ENCODE data around the gene MRGPRX3. TPM values are rescaled to one million over a fixed set of nuclear protein-coding genes. Genes with fewer than 3 reads are reported as not detected.

The MRGPRX3 gene
- total RNA-seq, 4 donors from 2014 or later: 0.38 TPM; not detected in 3

- no peak for DNase-seq (ENCODE audit: low spot score in 2 of 2)
- WGBS, 2 donors: 56 to 70% methylated on average over 5 of the region's 5 CpGs
These were observed 11.9 kb downstream of the MRGPRX3 start for GRCh38 chr11:18144243-18144642.

DNA sequence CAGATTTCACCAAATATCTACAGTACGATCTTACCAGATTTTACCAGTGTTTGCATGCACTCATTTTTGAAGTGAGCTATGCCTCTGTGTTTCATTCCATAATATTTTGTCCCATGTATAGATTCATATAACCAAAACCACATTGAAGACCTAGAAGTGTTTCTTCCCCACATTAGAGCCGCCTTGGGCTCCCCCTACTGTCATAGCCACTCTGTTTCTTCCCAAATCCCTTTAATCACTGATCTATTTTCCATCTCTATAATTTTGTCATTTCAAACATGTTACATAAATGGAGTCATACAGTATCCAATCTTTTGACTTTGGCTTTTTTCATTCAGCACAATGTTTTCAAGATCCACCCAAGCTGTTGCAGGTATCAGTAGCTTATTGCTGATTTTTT is 12.7 kb downstream of the MRGPRX3 start:
- no peak overlapping the region for H3K4me3 ChIP-seq (ENCODE audit: low read depth, poor library complexity, severe bottlenecking)
- no peak for TF ChIP-seq POLR2A (IDR thresholded peaks at IDR 0.05)
- TF ChIP-seq, protein P1, sequence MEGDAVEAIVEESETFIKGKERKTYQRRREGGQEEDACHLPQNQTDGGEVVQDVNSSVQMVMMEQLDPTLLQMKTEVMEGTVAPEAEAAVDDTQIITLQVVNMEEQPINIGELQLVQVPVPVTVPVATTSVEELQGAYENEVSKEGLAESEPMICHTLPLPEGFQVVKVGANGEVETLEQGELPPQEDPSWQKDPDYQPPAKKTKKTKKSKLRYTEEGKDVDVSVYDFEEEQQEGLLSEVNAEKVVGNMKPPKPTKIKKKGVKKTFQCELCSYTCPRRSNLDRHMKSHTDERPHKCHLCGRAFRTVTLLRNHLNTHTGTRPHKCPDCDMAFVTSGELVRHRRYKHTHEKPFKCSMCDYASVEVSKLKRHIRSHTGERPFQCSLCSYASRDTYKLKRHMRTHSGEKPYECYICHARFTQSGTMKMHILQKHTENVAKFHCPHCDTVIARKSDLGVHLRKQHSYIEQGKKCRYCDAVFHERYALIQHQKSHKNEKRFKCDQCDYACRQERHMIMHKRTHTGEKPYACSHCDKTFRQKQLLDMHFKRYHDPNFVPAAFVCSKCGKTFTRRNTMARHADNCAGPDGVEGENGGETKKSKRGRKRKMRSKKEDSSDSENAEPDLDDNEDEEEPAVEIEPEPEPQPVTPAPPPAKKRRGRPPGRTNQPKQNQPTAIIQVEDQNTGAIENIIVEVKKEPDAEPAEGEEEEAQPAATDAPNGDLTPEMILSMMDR (IDR thresholded peaks at IDR 0.05): no peak
- intact Hi-C loops (cut with DNase I; ENCODE audit: low total_unique reads): no loop called here
- 55 to 69% methylated on average over 2 of the region's 2 CpGs for WGBS, 2 donors
- no peak for DNase-seq (ENCODE audit: low spot score in 2 of 2)

More at GRCh38 chr11:18144243-18144642, 11.9 kb downstream of the MRGPRX3 start:
- TF ChIP-seq POLR2A (IDR thresholded peaks at IDR 0.05): no peak
- TF ChIP-seq, protein P1 (IDR thresholded peaks at IDR 0.05): no peak
- no peak overlapping the region for H3K4me3 ChIP-seq (ENCODE audit: low read depth, poor library complexity, severe bottlenecking)
- intact Hi-C loops (cut with DNase I; ENCODE audit: low total_unique reads): no loop called here

DNA sequence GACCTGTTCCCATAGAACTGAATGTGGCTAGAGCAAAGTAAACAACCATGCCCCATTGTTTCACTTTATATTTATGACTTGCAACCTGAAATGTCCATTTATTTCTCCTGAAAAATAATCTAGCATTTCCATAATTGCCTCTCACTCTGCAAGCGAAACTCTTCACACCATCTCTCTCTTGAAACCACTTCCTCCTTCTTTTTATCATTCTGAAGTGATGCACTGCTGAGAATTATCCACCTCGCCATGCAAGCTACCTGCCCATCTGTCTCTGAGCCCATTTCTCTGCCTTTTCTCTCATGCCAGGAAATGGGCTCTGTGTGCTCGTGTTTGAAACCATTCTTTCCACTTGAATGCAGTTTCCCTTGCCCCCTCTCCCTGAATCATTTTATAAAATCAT is 13.5 kb downstream of the MRGPRX3 start:
- TF ChIP-seq, protein P1 (IDR thresholded peaks at IDR 0.05): no peak
- H3K4me3 ChIP-seq (ENCODE audit: low read depth, poor library complexity, severe bottlenecking): no peak overlapping the region
- WGBS, 2 donors: 54 to 59% methylated on average over 3 of the region's 3 CpGs
- intact Hi-C loops (cut with DNase I; ENCODE audit: low total_unique reads): no loop called here
- no peak for DNase-seq (ENCODE audit: low spot score in 2 of 2)

- intact Hi-C loops (cut with DNase I; ENCODE audit: low total_unique reads): no loop called here
- TF ChIP-seq POLR2A (IDR thresholded peaks at IDR 0.05): no peak
- TF ChIP-seq, protein P1 (IDR thresholded peaks at IDR 0.05): no peak
- WGBS, 2 donors: 87 to 89% methylated on average over 3 of the region's 3 CpGs
- DNase-seq (ENCODE audit: low spot score in 2 of 2): no peak
- H3K4me3 ChIP-seq (ENCODE audit: low read depth, poor library complexity, severe bottlenecking): no peak overlapping the region
These were observed 19.2 kb downstream of the MRGPRX3 start for GRCh38 chr11:18151581-18151980.

DNA sequence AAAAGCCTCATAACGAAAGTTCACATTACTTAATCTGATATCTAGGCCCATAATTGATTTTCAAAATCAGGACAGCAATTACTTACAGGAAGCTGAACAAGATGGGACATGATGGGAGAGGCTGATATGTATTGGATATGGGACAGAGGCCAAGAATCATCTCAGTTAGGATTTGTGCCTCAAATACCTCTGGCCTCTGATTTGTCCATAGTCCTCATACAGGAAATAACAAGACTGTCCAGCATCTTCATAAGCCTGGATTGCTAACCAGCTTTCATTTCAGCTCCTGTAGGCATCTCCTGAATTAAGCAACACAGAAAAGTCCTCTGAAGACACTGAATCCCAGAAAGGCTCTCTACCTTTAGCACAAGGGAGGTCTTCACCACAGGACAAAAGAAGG is 36.0 kb downstream of the MRGPRX3 start:
- no peak for DNase-seq (ENCODE audit: low spot score in 2 of 2)
- intact Hi-C loops (cut with DNase I; ENCODE audit: low total_unique reads): no loop called here
- no peak overlapping the region for H3K4me3 ChIP-seq (ENCODE audit: low read depth, poor library complexity, severe bottlenecking)
- 29 to 33% methylated on average over 1 of the region's 1 CpG for WGBS, 2 donors
- TF ChIP-seq, protein P1 (IDR thresholded peaks at IDR 0.05): no peak
- TF ChIP-seq POLR2A (IDR thresholded peaks at IDR 0.05): no peak

DNA sequence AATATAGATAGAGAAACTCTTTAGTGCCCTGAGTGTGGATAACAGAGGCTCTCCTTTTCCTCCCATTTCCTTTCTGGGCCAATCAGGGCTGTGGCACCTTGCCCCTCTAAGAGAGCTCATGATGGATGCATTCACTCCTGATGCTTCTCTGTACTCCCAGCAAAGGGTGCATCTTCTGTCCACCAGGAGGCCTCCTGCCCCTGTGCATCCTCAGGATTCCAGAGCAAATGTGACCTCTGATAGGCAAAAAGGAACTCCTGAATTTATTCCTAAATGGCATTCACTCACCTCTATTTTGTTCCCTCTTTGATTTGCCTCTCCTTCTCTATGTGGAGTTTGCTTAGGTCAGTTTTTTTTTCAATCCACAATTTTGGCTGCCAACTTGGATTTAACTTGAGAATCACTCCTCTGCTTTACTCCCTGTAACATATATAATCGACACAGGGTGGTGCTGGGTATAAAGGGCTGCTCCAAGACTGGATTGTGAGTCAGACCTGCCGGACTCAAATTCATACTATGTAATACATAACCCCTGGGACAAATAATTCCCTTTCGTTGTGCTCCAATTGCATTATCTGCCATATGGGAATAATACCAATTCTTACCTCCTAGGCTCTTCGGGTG is 39.1 kb downstream of the MRGPRX3 start:
- H3K4me3 ChIP-seq (ENCODE audit: low read depth, poor library complexity, severe bottlenecking): no peak overlapping the region
- intact Hi-C loops (cut with DNase I; ENCODE audit: low total_unique reads): no loop called here
- WGBS, 2 donors: 32 to 58% methylated on average over 4 of the region's 4 CpGs
- TF ChIP-seq POLR2A (IDR thresholded peaks at IDR 0.05): no peak
- TF ChIP-seq, protein P1 (IDR thresholded peaks at IDR 0.05): no peak
- no peak for DNase-seq (ENCODE audit: low spot score in 2 of 2)

All from lower leg skin (tissue), 4 donors.